AG09309 (cell line): ENCODE results near the gene ATP2A3.

Source experiments
- DNase-seq: peaks from one replicate; pipeline ENCODE4 v3.0.0-alpha.2; 2010; ENCODE audit warnings: low read depth
- H3K4me3 ChIP-seq: 2 replicates; pipeline ENCODE4 v1.5.1; 2011; ENCODE audit warnings: mild to moderate bottlenecking, low read depth, low read length, moderate library complexity; ENCODE audit not compliant: control insufficient read depth
- TF ChIP-seq, protein P1 (sequence below): IDR thresholded peaks from 2 replicates; pipeline ENCODE4 v1.5.1; 2011; ENCODE audit warnings: mild to moderate bottlenecking, low read depth, low read length, inconsistent platforms; ENCODE audit not compliant: insufficient read depth, control insufficient read depth; ENCODE audit errors: missing control alignments

The ATP2A3 gene

DNA sequence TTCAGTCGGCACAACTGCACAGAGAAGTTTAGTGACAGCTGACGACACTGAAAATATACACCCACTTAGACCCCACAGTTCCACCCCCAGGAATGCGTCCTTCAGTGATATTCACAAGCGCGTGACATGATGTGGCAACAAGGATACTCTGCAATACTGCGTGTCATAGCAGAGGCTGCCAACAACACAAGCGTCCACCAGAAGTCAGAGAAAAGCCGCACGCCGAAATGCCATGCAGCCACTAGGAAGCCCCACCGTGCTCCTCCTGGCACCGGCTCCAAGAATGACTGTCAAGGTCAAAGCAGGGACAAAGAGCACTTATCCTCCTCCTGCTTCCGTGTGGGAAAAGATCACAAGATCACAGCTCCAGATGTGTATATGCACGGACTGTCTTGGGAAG lies 3.5 kb downstream of the ATP2A3 start:
- TF ChIP-seq, protein P1, sequence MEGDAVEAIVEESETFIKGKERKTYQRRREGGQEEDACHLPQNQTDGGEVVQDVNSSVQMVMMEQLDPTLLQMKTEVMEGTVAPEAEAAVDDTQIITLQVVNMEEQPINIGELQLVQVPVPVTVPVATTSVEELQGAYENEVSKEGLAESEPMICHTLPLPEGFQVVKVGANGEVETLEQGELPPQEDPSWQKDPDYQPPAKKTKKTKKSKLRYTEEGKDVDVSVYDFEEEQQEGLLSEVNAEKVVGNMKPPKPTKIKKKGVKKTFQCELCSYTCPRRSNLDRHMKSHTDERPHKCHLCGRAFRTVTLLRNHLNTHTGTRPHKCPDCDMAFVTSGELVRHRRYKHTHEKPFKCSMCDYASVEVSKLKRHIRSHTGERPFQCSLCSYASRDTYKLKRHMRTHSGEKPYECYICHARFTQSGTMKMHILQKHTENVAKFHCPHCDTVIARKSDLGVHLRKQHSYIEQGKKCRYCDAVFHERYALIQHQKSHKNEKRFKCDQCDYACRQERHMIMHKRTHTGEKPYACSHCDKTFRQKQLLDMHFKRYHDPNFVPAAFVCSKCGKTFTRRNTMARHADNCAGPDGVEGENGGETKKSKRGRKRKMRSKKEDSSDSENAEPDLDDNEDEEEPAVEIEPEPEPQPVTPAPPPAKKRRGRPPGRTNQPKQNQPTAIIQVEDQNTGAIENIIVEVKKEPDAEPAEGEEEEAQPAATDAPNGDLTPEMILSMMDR = no peak
- no peak for DNase-seq
- no peak overlapping the region for H3K4me3 ChIP-seq

DNA sequence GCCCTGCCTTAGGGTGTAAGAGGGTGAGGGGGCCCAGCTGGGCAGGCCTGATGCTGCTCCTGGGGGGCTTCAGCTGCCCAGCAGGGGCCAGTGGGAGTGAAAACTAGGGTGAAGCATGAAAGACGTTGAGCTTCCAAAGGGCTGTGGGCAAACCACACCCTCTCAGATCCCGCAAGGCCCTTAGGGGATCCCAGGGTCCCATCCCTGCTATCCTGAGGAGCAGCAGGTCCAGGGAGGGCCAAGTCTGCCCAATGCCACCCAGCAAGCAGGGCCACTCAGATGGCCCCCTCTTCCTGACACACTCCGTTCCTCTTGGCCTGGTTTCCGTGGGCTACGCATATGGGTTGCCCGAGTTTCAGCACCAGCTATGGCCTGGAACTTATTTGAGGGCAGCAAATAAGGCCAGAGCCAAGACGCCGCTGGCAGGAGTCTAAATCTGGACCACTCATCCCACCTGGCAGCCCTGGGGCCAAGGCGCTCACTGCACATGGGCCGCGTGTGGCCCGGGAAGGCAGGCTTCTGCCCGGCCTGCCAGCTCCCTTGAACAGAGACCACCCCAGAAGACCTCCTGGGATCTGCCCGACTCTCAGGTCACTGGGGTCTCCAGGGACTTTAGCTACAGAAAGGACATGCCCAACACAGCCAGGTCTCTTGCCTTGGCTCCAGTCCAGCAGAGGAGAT lies 4.2 kb downstream of the ATP2A3 start:
- no peak overlapping the region for H3K4me3 ChIP-seq
- TF ChIP-seq, protein P1 = no peak
- DNase-seq = no peak

DNA sequence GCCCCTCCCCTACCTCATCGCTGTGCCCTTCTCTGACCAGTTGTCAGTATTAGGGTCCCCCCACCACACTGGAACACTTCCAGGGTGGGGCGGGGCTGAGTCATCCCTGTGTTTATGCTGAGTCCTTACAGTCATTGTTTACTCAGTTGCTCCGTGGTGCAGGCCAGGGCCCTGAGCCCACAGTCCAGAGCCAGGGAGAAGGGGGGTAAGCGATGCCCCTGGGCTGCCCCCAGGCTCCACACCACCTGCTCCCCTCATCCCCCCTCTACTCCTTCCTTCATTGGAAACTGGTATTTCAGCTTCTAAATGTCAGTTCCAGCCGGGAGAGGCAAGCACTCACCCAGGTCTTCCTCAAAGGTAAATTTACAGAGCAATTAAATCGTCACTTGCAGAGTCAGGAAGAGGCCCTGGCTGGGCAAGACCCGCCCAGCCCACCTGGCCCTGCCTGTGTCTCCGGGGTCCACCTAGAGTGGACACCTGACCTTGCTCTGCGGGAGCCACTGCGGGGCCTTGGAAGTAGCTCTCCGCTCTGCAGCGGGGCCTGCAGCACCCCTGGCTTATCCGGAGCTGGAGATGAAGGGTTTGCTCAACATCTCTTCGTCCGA lies 4.8 kb downstream of the ATP2A3 start:
- TF ChIP-seq, protein P1 = no peak
- no peak overlapping the region for H3K4me3 ChIP-seq
- DNase-seq = no peak

DNA sequence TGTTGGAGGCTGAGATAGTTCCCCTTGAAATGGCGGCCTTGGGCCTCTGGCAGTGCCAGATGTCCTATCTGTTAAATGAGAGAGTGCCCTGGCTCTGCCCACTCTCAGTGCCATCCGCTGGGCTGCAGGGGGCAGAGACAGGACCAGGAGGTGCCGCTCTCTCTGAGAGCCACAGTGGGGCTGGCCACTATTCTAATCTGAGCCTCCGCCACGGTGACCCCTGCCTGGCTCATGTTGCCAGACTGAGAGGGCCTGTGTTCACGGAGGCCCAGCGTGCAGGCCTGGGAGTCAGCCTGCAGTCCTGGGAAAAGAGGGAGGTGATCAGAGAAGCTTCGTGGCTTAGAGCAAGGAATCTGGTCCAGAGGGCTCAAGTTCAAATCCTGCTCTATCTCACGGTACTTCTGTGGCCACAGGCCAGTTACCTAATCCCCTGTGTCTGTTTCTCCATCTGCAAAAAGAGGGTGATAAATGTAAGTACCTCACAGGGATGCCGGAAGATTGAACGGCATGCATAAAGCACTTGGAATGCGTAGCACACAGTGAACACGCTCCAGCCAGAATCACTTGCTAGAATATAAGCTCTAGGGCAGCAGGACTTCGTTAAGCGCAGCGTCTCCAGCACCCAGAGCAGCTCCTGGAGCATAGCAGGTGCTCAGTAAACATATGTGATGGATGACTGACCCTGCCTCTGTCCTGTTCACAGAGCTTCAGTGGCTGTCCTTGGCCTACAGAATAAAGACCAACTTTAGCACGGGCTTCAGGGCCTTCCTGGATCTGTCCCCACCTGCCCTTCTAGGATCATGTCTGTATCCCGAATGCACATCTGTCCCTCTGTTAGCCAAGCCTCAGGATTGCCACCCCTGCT lies 6.3 kb downstream of the ATP2A3 start:
- DNase-seq = no peak
- no peak overlapping the region for H3K4me3 ChIP-seq
- TF ChIP-seq, protein P1 = no peak

GRCh38 chr17:3956983-3957382 lies 7.3 kb downstream of the ATP2A3 start:
- no peak overlapping the region for H3K4me3 ChIP-seq
- no peak for DNase-seq

GRCh38 chr17:3956327-3956957 lies 7.8 kb downstream of the ATP2A3 start:
- no peak for DNase-seq
- TF ChIP-seq, protein P1 = no peak
- H3K4me3 ChIP-seq = no peak overlapping the region

More at GRCh38 chr17:3956983-3957382, 7.3 kb downstream of the ATP2A3 start:
- TF ChIP-seq, protein P1 = no peak
